ENCODE data around the gene C14orf180. TPM values are rescaled to one million over a fixed set of nuclear protein-coding genes. Genes with fewer than 3 reads are reported as not detected.

Gene C14orf180
- total RNA-seq, 1 experiment from 2014 or later: not detected

DNA sequence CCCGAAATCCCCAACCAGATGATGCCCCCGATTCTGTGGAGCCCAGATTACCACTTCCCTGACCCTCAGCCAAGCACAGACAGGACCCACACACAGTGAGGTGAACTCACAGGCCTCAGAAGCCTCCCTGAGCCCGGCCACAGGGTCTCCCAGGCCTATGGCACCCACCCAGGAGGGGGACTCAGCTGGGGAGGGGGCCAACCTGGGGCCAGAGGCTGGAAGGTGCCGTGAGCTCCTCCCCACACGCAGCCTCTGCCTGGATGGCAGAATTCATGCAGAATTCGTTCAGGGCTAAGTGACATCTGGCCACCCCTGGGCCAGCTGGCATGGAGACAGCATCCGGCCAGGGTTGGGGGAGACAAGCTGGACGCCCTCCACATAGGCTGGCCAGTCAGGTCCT lies 13.2 kb downstream of the C14orf180 start:
- Histone ChIP-seq H3K27ac (ENCODE audit: low read depth, low read length, poor library complexity, severe bottlenecking) (no peak overlapping the region), H3K27me3 (replicated peaks; ENCODE audit: insufficient read depth, low read depth, low read length, poor library complexity) (no peaks in the 10 kb centered on the region), H3K9me3 (ENCODE audit: low read depth, low read length, poor library complexity, severe bottlenecking) (no peaks in the 10 kb centered on the region), H3K36me3 (ENCODE audit: insufficient read depth, low read length, poor library complexity, severe bottlenecking) (no peaks in the 10 kb centered on the region), H3K4me3 (ENCODE audit: low read depth, low read length, poor library complexity, severe bottlenecking) (no peak overlapping the region), H3K4me1 (ENCODE audit: insufficient read depth, low read length, poor library complexity, severe bottlenecking) (no peaks in the 10 kb centered on the region)
- ChIA-PET POLR2A (ENCODE audit: low non-redundant PET) (no interaction called here), CTCF (interaction anchor here (1.1 kb wide), 1 partner anchor 455 kb away, joined by 3 read pairs; no protein-coding TSS in a partner anchor)
- no peak for DNase-seq (ENCODE audit: low spot score)
- BruUV-seq (replicated peaks): no TSS peak
- TF ChIP-seq EZH2 (IDR thresholded peaks at IDR 0.05; ENCODE audit: borderline replicate concordance, low read depth, low read length, poor library complexity, severe bottlenecking): no peak
- TF ChIP-seq, protein P1, sequence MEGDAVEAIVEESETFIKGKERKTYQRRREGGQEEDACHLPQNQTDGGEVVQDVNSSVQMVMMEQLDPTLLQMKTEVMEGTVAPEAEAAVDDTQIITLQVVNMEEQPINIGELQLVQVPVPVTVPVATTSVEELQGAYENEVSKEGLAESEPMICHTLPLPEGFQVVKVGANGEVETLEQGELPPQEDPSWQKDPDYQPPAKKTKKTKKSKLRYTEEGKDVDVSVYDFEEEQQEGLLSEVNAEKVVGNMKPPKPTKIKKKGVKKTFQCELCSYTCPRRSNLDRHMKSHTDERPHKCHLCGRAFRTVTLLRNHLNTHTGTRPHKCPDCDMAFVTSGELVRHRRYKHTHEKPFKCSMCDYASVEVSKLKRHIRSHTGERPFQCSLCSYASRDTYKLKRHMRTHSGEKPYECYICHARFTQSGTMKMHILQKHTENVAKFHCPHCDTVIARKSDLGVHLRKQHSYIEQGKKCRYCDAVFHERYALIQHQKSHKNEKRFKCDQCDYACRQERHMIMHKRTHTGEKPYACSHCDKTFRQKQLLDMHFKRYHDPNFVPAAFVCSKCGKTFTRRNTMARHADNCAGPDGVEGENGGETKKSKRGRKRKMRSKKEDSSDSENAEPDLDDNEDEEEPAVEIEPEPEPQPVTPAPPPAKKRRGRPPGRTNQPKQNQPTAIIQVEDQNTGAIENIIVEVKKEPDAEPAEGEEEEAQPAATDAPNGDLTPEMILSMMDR (conservative IDR thresholded peaks at IDR 0.05; ENCODE audit: low read depth, low read length): no peak
- intact Hi-C loops (cut with micrococcal nuclease; ENCODE audit: unreplicated experiment): no loop called here

DNA sequence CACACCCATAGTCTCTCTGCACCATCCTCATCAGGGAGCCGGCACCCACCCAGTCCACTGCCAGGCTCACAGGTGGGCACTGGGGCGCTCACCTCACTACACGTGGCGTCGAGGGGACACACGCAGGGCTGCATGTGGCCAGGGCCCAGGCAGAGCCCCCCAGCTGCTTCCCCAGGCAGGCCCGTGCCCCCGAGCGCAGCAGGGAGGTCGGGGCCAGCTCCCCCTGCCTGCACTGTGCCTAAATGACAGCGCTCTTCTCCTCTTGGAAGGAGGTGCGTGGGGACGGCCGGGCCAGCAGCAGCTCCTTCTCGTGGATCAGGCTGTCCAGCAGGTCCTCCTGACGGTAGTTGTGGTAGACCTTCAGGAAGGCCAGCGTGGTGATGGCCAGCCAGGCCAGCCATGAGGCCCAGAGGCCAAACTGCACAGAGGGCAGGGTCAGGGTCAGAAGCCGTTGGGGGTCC lies 13.7 kb downstream of the C14orf180 start:
- no peak overlapping the region for H3K27ac ChIP-seq (ENCODE audit: low read depth, low read length, poor library complexity, severe bottlenecking)
- POLR2A ChIA-PET (ENCODE audit: low non-redundant PET): no interaction called here

DNA sequence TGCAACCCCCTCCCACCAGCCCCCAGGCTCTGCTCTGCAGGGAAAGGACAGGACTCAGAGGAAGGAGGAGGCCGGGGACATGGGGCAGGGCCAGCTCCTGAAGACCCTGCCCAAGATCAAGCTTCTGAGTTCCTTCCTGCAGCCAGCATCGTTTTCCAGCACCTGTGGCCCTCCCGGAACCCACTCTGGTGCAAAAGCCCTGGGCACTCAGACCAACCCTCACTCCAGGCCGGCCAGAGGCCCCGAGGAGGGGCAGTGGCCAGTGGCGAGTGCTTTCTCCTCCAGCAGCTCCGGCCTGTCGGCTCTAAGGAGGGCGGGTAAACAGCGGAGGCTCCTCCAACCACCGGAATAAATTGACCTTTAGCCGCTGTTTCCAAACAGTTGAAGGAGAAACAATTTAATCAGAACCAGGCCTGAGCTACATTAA lies 14.2 kb downstream of the C14orf180 start:
- POLR2A ChIA-PET (ENCODE audit: low non-redundant PET): no interaction called here
- DNase-seq (ENCODE audit: low spot score): no peak
- BruUV-seq (replicated peaks): no TSS peak
- intact Hi-C loops (cut with micrococcal nuclease; ENCODE audit: unreplicated experiment): no loop called here
- Histone ChIP-seq H3K27ac (ENCODE audit: low read depth, low read length, poor library complexity, severe bottlenecking) (no peak overlapping the region), H3K9me3 (ENCODE audit: low read depth, low read length, poor library complexity, severe bottlenecking) (no peaks in the 10 kb centered on the region), H3K36me3 (ENCODE audit: insufficient read depth, low read length, poor library complexity, severe bottlenecking) (no peaks in the 10 kb centered on the region), H3K4me3 (ENCODE audit: low read depth, low read length, poor library complexity, severe bottlenecking) (no peak overlapping the region), H3K27me3 (replicated peaks; ENCODE audit: insufficient read depth, low read depth, low read length, poor library complexity) (no peaks in the 10 kb centered on the region), H3K4me1 (ENCODE audit: insufficient read depth, low read length, poor library complexity, severe bottlenecking) (no peaks in the 10 kb centered on the region)
- CTCF ChIA-PET: no interaction called here
- no peak for TF ChIP-seq EZH2 (IDR thresholded peaks at IDR 0.05; ENCODE audit: borderline replicate concordance, low read depth, low read length, poor library complexity, severe bottlenecking)
- TF ChIP-seq, protein P1 (conservative IDR thresholded peaks at IDR 0.05; ENCODE audit: low read depth, low read length): no peak

More for the DNA sequence above, 13.7 kb downstream of the C14orf180 start:
- TF ChIP-seq, protein P1 (conservative IDR thresholded peaks at IDR 0.05; ENCODE audit: low read depth, low read length): no peak
- no peak for TF ChIP-seq EZH2 (IDR thresholded peaks at IDR 0.05; ENCODE audit: borderline replicate concordance, low read depth, low read length, poor library complexity, severe bottlenecking)
- Histone ChIP-seq H3K36me3 (ENCODE audit: insufficient read depth, low read length, poor library complexity, severe bottlenecking) (no peaks in the 10 kb centered on the region), H3K27me3 (replicated peaks; ENCODE audit: insufficient read depth, low read depth, low read length, poor library complexity) (no peaks in the 10 kb centered on the region), H3K9me3 (ENCODE audit: low read depth, low read length, poor library complexity, severe bottlenecking) (no peaks in the 10 kb centered on the region), H3K4me3 (ENCODE audit: low read depth, low read length, poor library complexity, severe bottlenecking) (no peak overlapping the region), H3K4me1 (ENCODE audit: insufficient read depth, low read length, poor library complexity, severe bottlenecking) (no peaks in the 10 kb centered on the region)
- DNase-seq (ENCODE audit: low spot score): no peak
- BruUV-seq (replicated peaks): no TSS peak
- CTCF ChIA-PET: interaction anchor here (1.1 kb wide), 1 partner anchor 455 kb away, joined by 3 read pairs; no protein-coding TSS in a partner anchor
- intact Hi-C loops (cut with micrococcal nuclease; ENCODE audit: unreplicated experiment): no loop called here

All from A673 (cell line).